GM12878 (cell line): ENCODE results near the gene TMED3. TPM values are rescaled to one million over a fixed set of nuclear protein-coding genes. Genes with fewer than 3 reads are reported as not detected.
A peak's percentile ranks its signal among the peaks of the same experiment; 100 is the strongest.

ENCODE experiments used
- BRCA1 ChIP-seq: IDR thresholded peaks from 2 replicates; pipeline ENCODE4 v1.6.1; 2011; ENCODE audit warnings: low read depth, low read length, improper control_type of control experiment
- CEBPB ChIP-seq, 2 experiments: fragments of 150-350 bp in 1 of 2; IDR thresholded peaks; 2 replicates each; pipeline ENCODE4 v1.6.1; 2012 to 2014; ENCODE audit warnings: low read depth in 2 of 2, low read length in 2 of 2, borderline replicate concordance in 1 of 2, inconsistent platforms in 1 of 2
- DPF2 ChIP-seq: fragments of 450-650 bp; IDR thresholded peaks from 2 replicates; pipeline ENCODE4 v1.6.1; 2017; ENCODE audit warnings: mild to moderate bottlenecking
- EED ChIP-seq: sonication (generic); IDR thresholded peaks from 2 replicates; pipeline ENCODE4 v1.6.1; 2016; ENCODE audit warnings: antibody characterized with exemption, low read depth
- EP300 ChIP-seq, 2 experiments: fragments of 150-350 bp in 1 of 2; IDR thresholded peaks; 2 replicates each; pipeline ENCODE4 v1.6.1; 2011 to 2012; ENCODE audit warnings: low read depth in 2 of 2, low read length in 2 of 2, borderline replicate concordance in 1 of 2, improper control_type of control experiment in 1 of 2, inconsistent platforms in 1 of 2; ENCODE audit not compliant: control insufficient read depth in 1 of 2
- FOXK2 ChIP-seq: fragments of 450-650 bp; IDR thresholded peaks from 2 replicates; pipeline ENCODE4 v1.6.1; 2017; ENCODE audit warnings: mild to moderate bottlenecking, moderate library complexity
- GATAD2B ChIP-seq: fragments of 450-650 bp; conservative IDR thresholded peaks from 2 replicates; pipeline ENCODE4 v1.6.1; 2017; ENCODE audit warnings: low read depth, mild to moderate bottlenecking, moderate library complexity
- HDAC6 ChIP-seq: fragments of 200-600 bp; sonication (generic); IDR thresholded peaks from one replicate; pipeline ENCODE4 v1.8.0; 2017; ENCODE audit warnings: antibody characterized with exemption; ENCODE audit not compliant: unreplicated experiment
- JUNB ChIP-seq: IDR thresholded peaks from 2 replicates; pipeline ENCODE4 v1.6.1; 2016; ENCODE audit warnings: antibody characterized with exemption, mild to moderate bottlenecking
- LARP7 ChIP-seq: fragments of 450-650 bp; IDR thresholded peaks from 2 replicates; pipeline ENCODE4 v1.6.1; 2017; ENCODE audit warnings: mild to moderate bottlenecking
- MXI1 ChIP-seq: fragments of 150-350 bp; IDR thresholded peaks from 2 replicates; pipeline ENCODE4 v1.6.1; 2011; ENCODE audit warnings: low read depth, mild to moderate bottlenecking, inconsistent platforms, low read length, improper control_type of control experiment
- NR2C2 ChIP-seq: IDR thresholded peaks from 2 replicates; pipeline ENCODE4 v1.6.1; 2011; ENCODE audit warnings: borderline replicate concordance, low read depth; ENCODE audit not compliant: control insufficient read depth, insufficient read length
- NR2F1 ChIP-seq: fragments of 450-650 bp; conservative IDR thresholded peaks from 2 replicates; pipeline ENCODE4 v1.6.1; 2017; ENCODE audit warnings: mild to moderate bottlenecking
- SRF ChIP-seq, 2 experiments: IDR thresholded peaks; 2 replicates each; pipeline ENCODE4 v1.6.1; 2011; ENCODE audit warnings: low read depth in 2 of 2, low read length in 2 of 2, mild to moderate bottlenecking in 1 of 2, moderate library complexity in 1 of 2
- STAT1 ChIP-seq: fragments of 450-650 bp; conservative IDR thresholded peaks from 2 replicates; pipeline ENCODE4 v1.6.1; 2014; ENCODE audit warnings: antibody characterized with exemption, mild to moderate bottlenecking
- TBL1XR1 ChIP-seq: IDR thresholded peaks from 2 replicates; pipeline ENCODE4 v1.6.1; 2012; ENCODE audit warnings: low read depth, low read length, improper control_type of control experiment
- TCF12 ChIP-seq: IDR thresholded peaks from 2 replicates; pipeline ENCODE4 v1.6.1; 2011; ENCODE audit warnings: low read depth, mild to moderate bottlenecking, low read length
- ZNF217 ChIP-seq: fragments of 450-650 bp; IDR thresholded peaks from 2 replicates; pipeline ENCODE4 v1.6.1; 2017; ENCODE audit warnings: antibody characterized with exemption, mild to moderate bottlenecking
- ZNF622 ChIP-seq: fragments of 450-650 bp; IDR thresholded peaks from 2 replicates; pipeline ENCODE4 v1.6.1; 2017; ENCODE audit warnings: mild to moderate bottlenecking, inconsistent platforms
- polyA plus RNA-seq, 11 experiments: library from polyadenylated mRNA; depleted of rRNA in 4 of 11; unstranded in 6 of 11; stranded (reverse) in 5 of 11; fragments of >200 nt; fragmentation: Nextera tagmentation in 4 of 11; fragmentation: Illumina TruSeq in 1 of 11; extraction: Ambion mirVana in 4 of 11; extraction: Trizol in 1 of 11; gene quantifications; 1 replicate in 1 of 11; 2 replicates in 10 of 11; pipeline versions ENCODE4 v1.2.1 to v1.2.3, GENCODE V29; 2011 to 2016; ENCODE audit warnings: inconsistent platforms in 2 of 11, missing spikeins in 2 of 11, low read depth in 1 of 11
- total RNA-seq, 4 experiments: library from RNA; depleted of rRNA in 3 of 4; stranded (reverse); fragments of >200 nt in 3 of 4; fragmentation: Illumina TruSeq in 1 of 4; extraction: Trizol in 1 of 4; gene quantifications; 2 replicates each; pipeline versions ENCODE4 v1.2.1 to v1.2.3, GENCODE V29; 2013 to 2021
- TF ChIP-seq, protein P1 (sequence below): fragments of 450-650 bp; IDR thresholded peaks from 2 replicates; pipeline ENCODE4 v1.6.1; 2017; ENCODE audit warnings: mild to moderate bottlenecking, moderate library complexity
- TF ChIP-seq, protein P2 (sequence below): fragments of 450-650 bp; IDR thresholded peaks from 2 replicates; pipeline ENCODE4 v1.6.1; 2016; ENCODE audit warnings: mild to moderate bottlenecking, moderate library complexity, borderline replicate concordance
- TF ChIP-seq, protein P3 (sequence below): IDR thresholded peaks from 2 replicates; pipeline ENCODE4 v1.6.1; 2011; ENCODE audit warnings: low read depth, low read length, improper control_type of control experiment, borderline replicate concordance

Gene TMED3
- total and polyA plus RNA-seq, 10 of the 15 experiments (the other 5 are each of a cell fraction or from before 2014, with no cell fraction given): 7.6 to 95.8 (median 54.9) TPM

DNA sequence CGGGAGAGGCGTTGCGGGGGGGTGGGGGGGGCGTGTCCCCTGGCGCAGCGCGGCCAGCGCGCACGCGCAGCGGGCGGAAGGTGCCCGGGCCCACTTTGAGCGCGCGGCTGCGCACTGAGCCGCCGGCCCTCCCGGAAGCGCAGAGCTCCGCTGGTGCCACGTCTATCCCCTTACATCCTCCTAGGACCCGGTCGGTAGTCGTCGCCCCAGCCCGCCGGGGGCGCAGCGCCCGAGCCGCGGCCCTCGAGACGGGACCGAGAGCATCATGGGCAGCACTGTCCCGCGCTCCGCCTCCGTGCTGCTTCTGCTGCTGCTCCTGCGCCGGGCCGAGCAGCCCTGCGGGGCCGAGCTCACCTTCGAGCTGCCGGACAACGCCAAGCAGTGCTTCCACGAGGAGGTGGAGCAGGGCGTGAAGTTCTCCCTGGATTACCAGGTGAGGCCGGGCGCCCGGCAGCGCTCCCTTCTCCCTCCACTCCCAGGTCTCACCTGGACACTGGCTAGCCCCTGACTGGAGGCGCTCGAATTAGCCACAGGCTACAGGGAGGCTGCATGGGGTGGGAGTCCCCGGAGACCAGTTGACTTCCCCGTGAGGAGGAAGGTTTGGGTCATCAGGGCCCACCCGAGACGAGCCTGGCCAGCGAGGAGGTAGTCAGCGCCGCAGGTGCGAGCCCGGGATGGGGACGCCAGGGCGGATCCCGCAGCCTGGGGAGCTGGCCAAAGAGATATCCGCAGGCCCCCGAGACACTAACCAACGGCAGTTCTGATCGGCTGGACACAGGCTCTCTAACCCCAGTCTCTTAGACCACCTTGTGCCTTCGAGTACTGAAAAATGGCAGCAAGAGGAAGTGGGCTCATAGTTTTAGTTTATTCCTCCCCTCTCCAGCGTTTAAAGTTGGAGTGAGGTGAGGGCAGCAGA lies at the start of gene TMED3 (continued):
- TF ChIP-seq, protein P1, sequence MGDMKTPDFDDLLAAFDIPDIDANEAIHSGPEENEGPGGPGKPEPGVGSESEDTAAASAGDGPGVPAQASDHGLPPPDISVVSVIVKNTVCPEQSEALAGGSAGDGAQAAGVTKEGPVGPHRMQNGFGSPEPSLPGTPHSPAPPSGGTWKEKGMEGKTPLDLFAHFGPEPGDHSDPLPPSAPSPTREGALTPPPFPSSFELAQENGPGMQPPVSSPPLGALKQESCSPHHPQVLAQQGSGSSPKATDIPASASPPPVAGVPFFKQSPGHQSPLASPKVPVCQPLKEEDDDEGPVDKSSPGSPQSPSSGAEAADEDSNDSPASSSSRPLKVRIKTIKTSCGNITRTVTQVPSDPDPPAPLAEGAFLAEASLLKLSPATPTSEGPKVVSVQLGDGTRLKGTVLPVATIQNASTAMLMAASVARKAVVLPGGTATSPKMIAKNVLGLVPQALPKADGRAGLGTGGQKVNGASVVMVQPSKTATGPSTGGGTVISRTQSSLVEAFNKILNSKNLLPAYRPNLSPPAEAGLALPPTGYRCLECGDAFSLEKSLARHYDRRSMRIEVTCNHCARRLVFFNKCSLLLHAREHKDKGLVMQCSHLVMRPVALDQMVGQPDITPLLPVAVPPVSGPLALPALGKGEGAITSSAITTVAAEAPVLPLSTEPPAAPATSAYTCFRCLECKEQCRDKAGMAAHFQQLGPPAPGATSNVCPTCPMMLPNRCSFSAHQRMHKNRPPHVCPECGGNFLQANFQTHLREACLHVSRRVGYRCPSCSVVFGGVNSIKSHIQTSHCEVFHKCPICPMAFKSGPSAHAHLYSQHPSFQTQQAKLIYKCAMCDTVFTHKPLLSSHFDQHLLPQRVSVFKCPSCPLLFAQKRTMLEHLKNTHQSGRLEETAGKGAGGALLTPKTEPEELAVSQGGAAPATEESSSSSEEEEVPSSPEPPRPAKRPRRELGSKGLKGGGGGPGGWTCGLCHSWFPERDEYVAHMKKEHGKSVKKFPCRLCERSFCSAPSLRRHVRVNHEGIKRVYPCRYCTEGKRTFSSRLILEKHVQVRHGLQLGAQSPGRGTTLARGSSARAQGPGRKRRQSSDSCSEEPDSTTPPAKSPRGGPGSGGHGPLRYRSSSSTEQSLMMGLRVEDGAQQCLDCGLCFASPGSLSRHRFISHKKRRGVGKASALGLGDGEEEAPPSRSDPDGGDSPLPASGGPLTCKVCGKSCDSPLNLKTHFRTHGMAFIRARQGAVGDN: peak; percentile 67
- no peak for TF ChIP-seq CEBPB (IDR thresholded peaks at IDR 0.05; ENCODE audit: borderline replicate concordance in 1 of 2, low read depth in 2 of 2, low read length in 2 of 2)
- no peak for TF ChIP-seq ZNF217
- no peak for TF ChIP-seq NR2C2
- no peak for TF ChIP-seq SRF (IDR thresholded peaks at IDR 0.05; ENCODE audit: low read depth in 2 of 2, low read length in 2 of 2)
- no peak for TF ChIP-seq JUNB
- 0 out of 2 replicates have a peak, but pooled peaks have one; percentile 30 for TF ChIP-seq DPF2
- peak; percentile 65 for TF ChIP-seq LARP7
- TF ChIP-seq, protein P2, sequence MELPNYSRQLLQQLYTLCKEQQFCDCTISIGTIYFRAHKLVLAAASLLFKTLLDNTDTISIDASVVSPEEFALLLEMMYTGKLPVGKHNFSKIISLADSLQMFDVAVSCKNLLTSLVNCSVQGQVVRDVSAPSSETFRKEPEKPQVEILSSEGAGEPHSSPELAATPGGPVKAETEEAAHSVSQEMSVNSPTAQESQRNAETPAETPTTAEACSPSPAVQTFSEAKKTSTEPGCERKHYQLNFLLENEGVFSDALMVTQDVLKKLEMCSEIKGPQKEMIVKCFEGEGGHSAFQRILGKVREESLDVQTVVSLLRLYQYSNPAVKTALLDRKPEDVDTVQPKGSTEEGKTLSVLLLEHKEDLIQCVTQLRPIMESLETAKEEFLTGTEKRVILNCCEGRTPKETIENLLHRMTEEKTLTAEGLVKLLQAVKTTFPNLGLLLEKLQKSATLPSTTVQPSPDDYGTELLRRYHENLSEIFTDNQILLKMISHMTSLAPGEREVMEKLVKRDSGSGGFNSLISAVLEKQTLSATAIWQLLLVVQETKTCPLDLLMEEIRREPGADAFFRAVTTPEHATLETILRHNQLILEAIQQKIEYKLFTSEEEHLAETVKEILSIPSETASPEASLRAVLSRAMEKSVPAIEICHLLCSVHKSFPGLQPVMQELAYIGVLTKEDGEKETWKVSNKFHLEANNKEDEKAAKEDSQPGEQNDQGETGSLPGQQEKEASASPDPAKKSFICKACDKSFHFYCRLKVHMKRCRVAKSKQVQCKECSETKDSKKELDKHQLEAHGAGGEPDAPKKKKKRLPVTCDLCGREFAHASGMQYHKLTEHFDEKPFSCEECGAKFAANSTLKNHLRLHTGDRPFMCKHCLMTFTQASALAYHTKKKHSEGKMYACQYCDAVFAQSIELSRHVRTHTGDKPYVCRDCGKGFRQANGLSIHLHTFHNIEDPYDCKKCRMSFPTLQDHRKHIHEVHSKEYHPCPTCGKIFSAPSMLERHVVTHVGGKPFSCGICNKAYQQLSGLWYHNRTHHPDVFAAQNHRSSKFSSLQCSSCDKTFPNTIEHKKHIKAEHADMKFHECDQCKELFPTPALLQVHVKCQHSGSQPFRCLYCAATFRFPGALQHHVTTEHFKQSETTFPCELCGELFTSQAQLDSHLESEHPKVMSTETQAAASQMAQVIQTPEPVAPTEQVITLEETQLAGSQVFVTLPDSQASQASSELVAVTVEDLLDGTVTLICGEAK: no peak
- no peak for TF ChIP-seq ZNF622
- TF ChIP-seq EP300 (IDR thresholded peaks at IDR 0.05; ENCODE audit: borderline replicate concordance in 1 of 2, control insufficient read depth in 1 of 2, low read depth in 2 of 2, low read length in 2 of 2): no peak
- peak; percentile 88; the same call in 1 of the 2 replicates for TF ChIP-seq GATAD2B
- no peak for TF ChIP-seq TBL1XR1
- peak; percentile 55 for TF ChIP-seq HDAC6
- no peak for TF ChIP-seq BRCA1
- TF ChIP-seq, protein P3, sequence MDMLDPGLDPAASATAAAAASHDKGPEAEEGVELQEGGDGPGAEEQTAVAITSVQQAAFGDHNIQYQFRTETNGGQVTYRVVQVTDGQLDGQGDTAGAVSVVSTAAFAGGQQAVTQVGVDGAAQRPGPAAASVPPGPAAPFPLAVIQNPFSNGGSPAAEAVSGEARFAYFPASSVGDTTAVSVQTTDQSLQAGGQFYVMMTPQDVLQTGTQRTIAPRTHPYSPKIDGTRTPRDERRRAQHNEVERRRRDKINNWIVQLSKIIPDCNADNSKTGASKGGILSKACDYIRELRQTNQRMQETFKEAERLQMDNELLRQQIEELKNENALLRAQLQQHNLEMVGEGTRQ: no peak
- TF ChIP-seq FOXK2: no peak
- peak; percentile 75 for TF ChIP-seq MXI1
- no peak for TF ChIP-seq EED
- TF ChIP-seq TCF12: no peak
- TF ChIP-seq STAT1: 0 out of 2 replicates have a peak, but pooled peaks have one; percentile 17
- no peak for TF ChIP-seq NR2F1
